NCI-H226 (cell line): ENCODE measurements around the gene CKAP2.
"Not testable (repeated sequence)": the region's sequence is repeated elsewhere in the genome, so short reads cannot be mapped to it uniquely, and the experiment has no call there.

Experiments
- DNase-seq: peaks from one replicate; pipeline ENCODE4 v3.0.0-alpha.2; 2015

Gene CKAP2

DNA sequence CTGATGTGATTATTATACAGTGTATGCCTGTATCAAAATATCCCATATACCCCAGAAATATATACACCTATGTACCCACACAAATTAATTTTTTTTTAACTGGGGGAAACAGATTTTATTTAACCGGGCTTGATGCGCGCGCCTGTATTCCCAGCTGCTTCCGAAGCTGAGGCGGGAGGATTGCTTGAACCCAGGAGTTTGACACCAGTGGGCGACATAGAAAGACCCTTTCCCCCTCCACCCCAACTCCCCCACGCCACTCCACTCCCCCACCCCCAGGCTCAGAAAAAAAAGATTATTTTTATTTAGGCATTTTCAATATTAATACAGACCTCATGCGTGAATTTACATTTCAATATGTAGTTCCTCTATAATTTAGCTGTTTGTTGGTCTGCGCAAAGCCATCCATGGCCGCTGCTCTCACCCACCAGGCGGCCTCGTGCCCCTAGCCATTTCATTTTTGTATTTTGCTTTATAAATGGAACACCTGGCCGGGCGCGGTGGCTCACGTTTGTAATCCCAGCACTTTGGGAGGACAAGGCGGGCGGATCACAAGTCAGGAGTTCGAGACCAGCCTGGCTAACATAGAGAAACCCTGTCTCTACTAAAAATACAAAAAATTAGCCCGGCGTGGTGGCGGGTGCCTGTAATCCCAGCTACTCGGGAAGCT lies 4.0 kb upstream of the CKAP2 start:
- DNase-seq, result no peak

- DNase-seq, result no peak
These were observed 2.8 kb upstream of the CKAP2 start for GRCh38 chr13:52452470-52452869.

GRCh38 chr13:52454459-52454819 lies 839 bp upstream of the CKAP2 start:
- no peak for DNase-seq

GRCh38 chr13:52455677-52456041 lies 381 bp downstream of the CKAP2 start:
- DNase-seq, result peak; percentile 31

- peak; percentile 31 for DNase-seq
These were observed 4.4 kb downstream of the CKAP2 start for GRCh38 chr13:52459668-52460067.

DNA sequence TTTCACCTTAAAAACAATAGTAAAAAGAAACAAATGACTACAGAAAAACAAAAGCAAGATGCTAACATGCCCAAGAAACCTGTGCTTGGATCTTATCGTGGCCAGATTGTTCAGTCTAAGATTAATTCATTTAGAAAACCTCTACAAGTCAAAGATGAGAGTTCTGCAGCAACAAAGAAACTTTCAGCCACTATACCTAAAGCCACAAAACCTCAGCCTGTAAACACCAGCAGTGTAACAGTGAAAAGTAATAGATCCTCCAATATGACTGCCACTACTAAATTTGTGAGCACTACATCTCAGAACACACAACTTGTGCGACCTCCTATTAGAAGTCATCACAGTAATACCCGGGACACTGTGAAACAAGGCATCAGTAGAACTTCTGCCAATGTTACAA lies 6.0 kb downstream of the CKAP2 start:
- no peak for DNase-seq

DNA sequence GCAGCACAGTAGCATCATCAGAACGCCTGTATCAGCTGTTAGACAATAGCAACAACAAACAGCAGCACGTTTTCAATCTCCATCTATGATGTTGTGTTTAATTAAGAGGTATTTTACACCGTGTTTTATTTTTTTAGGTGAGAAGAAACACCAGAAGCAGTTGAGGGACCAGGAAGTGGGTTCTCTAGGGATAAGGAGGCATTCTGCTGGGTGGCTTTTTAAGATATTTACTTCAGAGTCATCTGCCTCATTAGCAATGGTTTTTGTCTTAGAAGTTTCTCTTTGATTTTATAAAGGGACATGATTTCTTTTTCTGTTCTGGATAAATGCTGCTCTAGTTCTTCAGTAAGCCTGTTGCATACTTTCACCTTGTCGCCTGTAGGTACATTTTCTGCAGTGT lies 8.2 kb downstream of the CKAP2 start:
- no peak for DNase-seq

GRCh38 chr13:52468487-52468886 lies 13.2 kb downstream of the CKAP2 start:
- not testable (repeated sequence) for DNase-seq

DNA sequence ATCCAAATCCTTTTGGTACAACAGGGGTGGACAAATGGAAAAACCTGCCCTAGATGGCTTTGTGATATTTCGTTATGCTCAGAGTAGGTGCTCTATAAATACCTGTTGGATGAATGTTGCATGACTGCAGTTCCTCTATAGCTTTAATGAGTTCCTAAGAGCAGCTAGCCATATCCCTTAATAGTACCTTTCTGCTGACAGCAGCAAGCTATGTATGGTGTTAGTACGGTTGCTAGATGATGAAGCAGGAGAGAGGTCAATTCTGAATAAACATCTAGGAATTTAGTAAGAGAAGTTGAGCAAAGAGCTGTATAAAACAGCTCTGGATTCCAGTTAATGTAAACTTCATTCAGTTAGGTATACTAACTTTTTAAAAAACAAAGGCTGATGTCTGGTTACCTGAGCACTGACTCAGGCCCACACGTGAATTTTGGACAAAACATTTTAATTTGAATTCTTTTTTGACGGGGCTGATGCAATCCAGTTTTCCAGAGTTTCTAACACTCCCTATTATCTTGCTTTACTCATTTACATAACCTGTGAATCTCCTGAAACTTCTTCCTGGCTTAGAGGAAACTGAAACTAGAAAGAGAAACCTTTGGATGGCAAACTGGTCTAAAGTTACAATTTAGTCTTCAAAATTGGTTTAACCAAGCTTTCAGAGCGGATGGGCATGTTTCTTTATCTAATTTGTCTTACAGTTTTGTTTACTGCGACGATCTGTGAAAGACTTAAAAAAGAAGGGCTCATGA lies 25.6 kb downstream of the CKAP2 start:
- DNase-seq, result not testable (repeated sequence)

- not testable (repeated sequence) for DNase-seq
These were observed 31.8 kb downstream of the CKAP2 start for GRCh38 chr13:52487078-52487477.

- DNase-seq, result not testable (repeated sequence)
These were observed 33.5 kb downstream of the CKAP2 start for GRCh38 chr13:52488763-52489162.

DNA sequence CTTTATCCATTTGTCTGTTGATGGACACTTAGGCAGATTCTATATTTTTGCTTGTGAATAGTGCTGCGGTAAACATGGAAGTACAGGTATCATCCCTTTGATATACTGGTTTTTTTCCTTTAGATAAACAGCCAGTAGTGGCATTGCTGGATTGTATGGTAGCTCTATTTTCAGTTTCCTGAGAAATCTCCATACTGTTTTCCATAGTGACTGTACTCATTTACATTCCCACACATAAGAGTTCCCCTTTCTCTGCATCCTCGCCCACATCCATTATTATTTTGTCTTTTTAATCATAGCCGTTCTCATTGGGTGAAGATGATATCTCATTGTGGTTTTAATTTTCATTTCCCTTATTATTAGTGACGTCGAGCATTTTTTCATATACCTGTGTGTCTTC lies 35.7 kb downstream of the CKAP2 start:
- DNase-seq, result not testable (repeated sequence)

- DNase-seq, result not testable (repeated sequence)
These were observed 39.0 kb downstream of the CKAP2 start for GRCh38 chr13:52494241-52494640.

GRCh38 chr13:52497979-52498378 lies 42.7 kb downstream of the CKAP2 start:
- not testable (repeated sequence) for DNase-seq

DNA sequence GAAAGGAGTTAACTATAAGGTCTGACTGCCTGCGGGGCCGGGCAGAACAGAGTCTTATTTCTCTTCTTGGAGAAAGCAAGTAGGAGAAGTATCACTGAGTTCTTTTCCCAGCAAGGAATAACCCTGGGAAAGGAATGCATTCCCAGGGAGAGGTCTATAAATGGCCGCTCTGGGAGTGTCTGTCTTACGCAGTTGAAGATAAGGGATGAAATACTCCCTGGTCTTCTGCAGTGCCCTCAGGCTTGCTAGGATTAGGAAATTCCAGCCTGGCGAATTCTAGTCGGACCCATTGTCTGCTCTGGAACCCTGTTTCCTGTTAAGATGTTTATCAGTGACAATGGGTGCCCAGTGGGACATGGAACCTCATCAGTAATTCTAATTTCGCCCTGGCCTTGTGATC lies 47.0 kb downstream of the CKAP2 start:
- DNase-seq, result peak; percentile 24

- DNase-seq, result not testable (repeated sequence)
These were observed 50.6 kb downstream of the CKAP2 start for GRCh38 chr13:52505843-52506242.

DNA sequence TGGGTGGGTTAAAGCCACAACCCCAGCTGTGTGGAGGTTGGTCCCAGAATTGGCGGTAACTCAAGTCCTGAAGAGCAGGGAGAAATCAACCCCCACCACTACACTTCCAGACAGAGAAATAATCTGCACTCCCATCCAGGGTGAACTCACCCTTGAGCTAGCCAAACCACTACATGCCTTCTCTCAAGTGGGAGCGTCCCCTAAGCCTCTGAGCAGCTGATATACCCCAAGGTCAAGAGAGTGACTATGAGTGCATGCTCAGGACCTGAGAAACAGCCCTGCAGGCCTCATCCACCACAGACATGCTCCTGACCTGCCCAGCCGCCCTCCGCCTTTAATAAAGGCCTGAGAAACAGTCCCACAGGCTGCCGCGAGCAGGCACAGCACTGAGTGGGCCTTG lies 54.3 kb downstream of the CKAP2 start:
- DNase-seq, result not testable (repeated sequence)

GRCh38 chr13:52510221-52510797 lies 55.0 kb downstream of the CKAP2 start:
- not testable (repeated sequence) for DNase-seq

GRCh38 chr13:52511598-52511997 lies 56.3 kb downstream of the CKAP2 start:
- DNase-seq, result not testable (repeated sequence)

DNA sequence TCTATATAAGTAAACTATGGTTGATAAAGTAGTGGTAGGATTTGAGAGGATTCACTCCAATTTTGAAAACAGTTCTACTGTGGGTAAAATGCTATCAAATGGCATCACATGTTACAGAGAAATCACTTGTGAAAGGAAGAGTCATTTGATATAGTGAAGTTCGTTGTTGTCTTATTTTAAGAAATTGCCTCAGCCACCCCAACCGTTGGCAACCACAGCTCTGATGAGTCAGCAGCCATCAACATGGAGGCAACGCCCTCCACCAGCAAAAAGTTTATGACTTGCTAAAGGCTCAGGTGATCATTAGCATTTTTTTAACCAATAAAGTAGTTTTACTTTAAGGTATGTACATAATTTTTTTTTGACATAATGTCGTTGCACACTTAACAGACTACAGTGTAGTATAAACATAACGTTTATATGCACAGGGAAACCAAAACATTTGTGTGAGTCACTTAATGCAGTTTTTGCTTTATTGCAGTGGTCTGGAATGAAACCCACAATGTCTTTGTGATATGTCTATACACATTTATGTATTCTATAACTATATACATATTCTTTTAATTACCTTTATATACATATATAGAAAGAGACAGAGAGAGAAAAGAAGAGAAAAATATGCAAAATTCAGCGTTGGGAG lies 58.8 kb downstream of the CKAP2 start:
- peak; percentile 37 for DNase-seq

GRCh38 chr13:52523323-52523722 lies 68.0 kb downstream of the CKAP2 start:
- DNase-seq, result not testable (repeated sequence)
